COLO829 (cell line): Measurements from ENCODE around the gene SYT13.

Experiments
- DNase-seq: peaks from one replicate; pipeline ENCODE4 v3.0.0; 2012; ENCODE audit warnings: low spot score

Gene SYT13

DNA sequence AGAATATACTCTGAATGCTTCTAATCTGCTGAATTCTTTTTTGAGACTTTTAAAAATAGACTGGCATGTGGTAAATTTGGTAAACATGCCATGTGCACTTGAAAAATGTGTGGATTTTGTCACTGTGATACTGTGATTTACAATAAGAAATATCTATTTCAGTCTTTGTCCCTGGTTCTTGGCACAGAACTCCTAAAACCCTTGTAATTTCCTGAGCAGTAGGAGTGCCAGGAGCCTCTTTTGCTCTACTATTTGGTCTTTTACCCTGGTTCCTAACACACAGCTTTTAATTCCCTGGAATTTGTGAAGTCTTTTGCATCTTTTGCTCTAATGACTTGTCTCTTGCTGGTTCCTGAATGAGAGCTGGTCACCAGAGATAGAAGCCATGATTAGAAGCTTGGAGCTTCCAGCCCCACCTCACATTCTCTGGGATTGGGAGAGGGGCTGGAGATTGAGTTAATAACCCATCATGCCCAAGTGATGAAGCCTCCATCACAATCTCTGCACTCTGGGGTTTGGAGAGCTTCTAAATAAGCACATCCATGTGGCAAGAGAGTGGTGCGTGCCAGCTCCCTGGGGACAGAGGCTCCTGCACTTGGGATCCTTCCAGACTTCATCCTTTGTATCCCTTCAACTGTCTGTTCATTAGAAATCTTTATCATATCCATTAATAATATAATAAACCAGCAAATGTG is 27.2 kb upstream of the SYT13 start:
- no peak for DNase-seq

- no peak for DNase-seq
Measured at GRCh38 chr11:45305874-45306623, 19.9 kb upstream of the SYT13 start.

- no peak for DNase-seq
Measured at GRCh38 chr11:45304992-45305335, 18.8 kb upstream of the SYT13 start.

DNA sequence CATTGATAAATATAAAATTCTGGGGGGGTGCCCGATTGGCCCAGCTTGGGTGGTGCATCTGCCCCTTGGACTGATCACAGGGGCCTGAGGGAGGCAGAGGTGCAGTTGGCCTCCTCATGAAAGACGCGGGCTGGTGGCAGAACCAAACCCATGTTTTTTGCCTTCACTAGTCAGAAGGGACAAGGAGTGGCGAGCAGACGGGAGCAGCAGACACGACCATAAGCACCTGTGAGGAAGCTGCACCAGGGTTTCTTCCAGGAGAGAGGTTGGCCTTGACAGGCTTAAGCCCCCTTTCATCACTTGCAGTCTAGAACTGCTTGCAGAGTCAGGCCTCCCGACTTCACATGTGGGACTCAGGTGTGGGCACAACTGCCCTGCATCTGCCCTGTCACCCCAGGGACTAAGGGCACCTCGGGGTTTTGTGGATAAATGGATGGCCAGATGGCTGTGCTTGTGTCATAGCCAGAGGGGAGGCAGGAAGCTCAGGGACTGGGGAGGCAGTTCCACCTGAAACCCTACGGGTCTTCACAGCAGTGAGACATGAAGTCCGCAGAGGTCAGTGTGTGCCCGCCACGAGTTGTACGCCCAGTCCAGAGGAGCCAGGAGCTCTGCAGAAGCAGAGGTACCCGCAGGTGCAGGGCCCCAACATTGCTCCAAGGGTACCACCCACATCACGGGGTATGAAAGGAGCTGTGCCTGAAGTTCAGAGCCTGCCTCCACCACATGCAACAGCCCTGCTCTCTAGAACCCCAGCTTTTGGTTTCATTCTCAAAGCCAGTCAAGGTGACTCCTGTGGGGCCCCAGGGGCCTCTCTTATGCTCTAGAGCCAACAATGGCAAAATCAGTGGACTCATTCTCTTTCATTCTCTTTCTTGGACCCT is 18.2 kb upstream of the SYT13 start:
- DNase-seq = no peak

DNA sequence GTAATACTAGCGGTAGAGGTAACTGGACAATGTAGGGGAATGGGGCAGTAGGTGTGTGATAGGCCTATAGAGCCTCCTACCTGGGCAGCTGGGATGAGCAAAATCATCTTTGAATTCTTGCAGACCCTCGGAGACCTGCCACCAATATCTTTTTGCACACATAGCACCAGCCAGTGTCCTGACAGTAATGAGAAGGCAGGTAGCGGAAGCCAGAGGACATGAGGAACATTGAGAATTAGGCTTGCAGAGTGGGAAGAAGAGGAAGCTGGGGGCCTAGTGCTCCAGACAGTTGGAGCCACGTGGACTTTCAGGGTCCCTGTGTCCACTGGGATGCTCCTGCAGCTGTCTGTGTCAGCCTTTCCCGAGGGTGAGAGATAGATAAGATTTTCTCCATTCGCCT is 17.2 kb upstream of the SYT13 start:
- DNase-seq = no peak

DNA sequence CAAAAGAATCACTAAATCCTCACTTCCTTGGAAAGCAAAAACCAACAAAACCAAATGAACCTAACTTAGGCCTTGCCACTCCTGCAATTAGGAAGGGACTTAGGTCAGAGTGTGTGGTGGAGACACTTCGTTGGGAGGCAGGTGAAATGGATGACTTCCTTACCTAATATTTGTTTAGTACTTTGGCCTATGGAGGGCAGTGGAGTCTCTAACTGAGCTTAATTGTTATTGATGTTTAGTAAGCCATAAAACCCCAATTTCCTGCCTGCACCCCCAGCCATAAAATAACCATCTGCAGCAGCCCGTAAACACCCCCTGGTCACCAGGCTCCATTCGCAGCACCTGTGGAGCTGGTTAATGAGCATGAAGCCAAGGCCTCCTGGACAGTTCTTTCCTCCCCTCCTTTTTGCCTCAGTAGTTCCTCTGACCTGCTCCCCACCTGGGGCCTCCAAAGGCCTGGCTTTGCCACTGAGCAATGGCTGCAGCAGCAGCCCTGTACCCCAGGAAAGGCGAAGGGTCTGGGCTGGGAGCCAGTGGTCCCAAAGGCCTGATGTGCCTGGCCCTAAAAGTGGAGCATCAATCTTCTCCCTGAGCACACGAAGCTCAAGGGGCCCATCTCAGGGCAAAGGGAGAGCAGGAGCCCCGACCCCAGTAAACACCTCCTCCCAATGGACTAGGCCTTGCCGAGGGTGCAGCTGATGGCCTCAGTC is 15.6 kb upstream of the SYT13 start:
- DNase-seq = no peak

- DNase-seq = no peak
Measured at GRCh38 chr11:45300715-45301114, 14.6 kb upstream of the SYT13 start.

DNA sequence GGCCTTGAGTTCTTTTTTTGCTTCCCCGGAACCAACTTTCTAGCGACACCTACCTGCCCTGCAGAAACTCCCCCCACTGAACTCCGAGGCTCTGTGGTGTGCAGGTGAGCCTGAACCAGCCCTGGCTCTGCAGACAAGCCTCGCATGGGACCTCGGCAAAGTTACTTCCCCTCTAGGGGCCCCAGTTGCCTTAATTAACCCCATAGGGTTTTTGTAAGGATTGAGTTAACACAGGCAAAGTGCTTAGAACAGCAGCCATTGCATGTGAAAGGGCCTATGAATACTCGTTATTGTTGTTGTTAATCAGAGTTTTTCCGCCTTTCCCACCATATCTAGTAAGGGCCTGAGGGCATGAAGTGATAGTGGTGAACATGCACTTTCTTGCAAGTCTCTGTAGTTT is 12.6 kb upstream of the SYT13 start:
- DNase-seq = peak; percentile 18

GRCh38 chr11:45296075-45296474 is 9.9 kb upstream of the SYT13 start:
- no peak for DNase-seq

- no peak for DNase-seq
Measured at GRCh38 chr11:45294499-45294898, 8.4 kb upstream of the SYT13 start.

GRCh38 chr11:45293566-45294192 is 7.5 kb upstream of the SYT13 start:
- DNase-seq = peak; percentile 89

GRCh38 chr11:45290586-45290985 is 4.4 kb upstream of the SYT13 start:
- DNase-seq = no peak

GRCh38 chr11:45289369-45289768 is 3.2 kb upstream of the SYT13 start:
- peak; percentile 65 for DNase-seq

- no peak for DNase-seq
Measured at GRCh38 chr11:45288339-45288738, 2.2 kb upstream of the SYT13 start.

DNA sequence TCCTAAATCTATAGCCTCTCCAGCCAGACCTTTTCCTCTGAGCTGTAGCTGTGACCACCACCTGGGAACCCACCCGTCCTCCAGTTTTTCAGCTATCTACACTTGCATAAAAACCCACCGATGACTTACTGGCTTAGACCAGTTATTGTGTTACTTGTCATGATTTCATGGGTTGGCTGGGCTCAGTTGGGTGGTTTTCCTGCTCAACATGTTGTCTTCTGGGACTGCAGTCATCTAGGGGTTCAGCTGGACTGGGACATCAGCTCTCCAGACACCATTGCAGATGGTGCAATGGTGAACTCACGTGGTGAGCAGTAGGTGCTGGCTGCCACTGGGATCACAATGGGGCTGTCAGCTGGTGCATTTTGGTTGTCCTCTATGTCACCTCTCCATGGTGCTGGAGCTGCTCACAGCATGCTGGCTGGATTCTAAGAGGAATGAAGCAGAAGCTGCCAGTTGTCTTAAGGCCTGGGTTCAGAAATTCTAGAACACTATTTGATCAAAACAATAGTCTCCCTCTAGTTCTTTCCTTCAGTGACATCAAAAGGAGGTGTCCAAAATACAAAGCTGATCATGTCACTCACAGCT is 1.3 kb upstream of the SYT13 start:
- DNase-seq = no peak

GRCh38 chr11:45285250-45285828 is 802 bp downstream of the SYT13 start:
- DNase-seq = no peak

DNA sequence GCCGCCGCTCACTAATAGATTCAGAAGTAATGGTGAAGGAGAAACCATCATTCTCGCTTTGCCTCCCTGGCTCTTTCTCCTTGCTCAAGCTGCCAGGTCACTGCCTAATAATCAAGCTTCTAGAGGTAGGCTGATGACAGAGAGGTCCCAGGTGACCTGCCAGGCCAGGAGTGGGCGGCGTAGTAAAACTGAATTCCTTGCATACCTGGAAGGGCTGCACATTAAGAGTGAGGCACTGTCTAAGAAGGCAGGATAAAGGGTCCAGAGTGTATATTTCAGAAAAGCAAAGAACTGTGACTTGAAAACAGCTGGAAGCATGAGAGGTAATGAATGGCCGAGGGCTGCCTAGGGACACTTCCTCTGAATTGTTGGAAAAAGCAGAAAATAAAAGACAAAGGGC is 4.1 kb downstream of the SYT13 start:
- no peak for DNase-seq

- peak; percentile 40 for DNase-seq
Measured at GRCh38 chr11:45280449-45280848, 5.7 kb downstream of the SYT13 start.

GRCh38 chr11:45279645-45280044 is 6.5 kb downstream of the SYT13 start:
- DNase-seq = no peak

DNA sequence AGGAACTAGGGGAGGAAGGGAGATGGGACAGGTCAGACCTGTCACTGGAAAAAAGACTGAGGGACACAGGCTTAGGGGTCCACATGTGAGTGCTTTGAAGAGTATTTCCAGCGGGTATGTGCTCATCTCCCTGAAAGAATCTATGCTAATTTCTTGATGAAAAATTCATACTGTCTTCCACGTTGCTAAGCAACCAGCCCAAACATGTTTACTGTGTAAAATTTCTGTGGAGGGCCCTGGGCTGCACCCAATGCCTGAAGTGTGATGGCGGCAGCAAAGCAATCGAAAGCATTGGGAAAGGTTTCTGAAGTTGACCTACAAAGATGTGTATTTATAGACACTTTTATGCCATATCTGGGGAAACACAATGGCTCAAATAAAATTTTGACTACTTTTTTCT is 7.4 kb downstream of the SYT13 start:
- DNase-seq = no peak

DNA sequence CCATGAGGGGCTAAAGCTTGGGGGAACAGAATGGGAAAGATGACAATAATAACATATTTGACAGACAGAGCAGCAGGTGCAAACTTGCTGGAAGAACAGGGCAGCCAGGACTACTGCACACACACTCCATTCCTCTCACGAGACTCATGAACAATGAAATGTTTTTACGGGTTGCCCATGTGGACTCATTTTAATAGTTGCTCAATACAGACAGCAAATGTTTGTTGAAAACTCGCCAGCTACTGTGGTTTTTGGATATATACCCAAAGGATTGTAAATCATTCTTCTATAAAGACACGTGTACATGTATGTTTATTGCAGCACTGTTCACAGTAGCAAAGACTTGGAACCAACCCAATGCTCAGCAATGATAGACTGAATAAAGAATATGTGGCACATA is 10.3 kb downstream of the SYT13 start:
- DNase-seq = no peak
